Small intestine (tissue), 7 donors: Measurements from ENCODE around the gene HAP1. TPM values are rescaled to one million over a fixed set of nuclear protein-coding genes. Genes with fewer than 3 reads are reported as not detected.
A peak's percentile ranks its signal among the peaks of the same experiment; 100 is the strongest.
"Not testable (repeated sequence)": the region's sequence is repeated elsewhere in the genome, so short reads cannot be mapped to it uniquely, and the experiment has no call there.

ENCODE experiments used
- DNase-seq, 2 donors: peaks; one replicate each; pipeline versions ENCODE4 v3.0.0 to v3.0.0-alpha.2; 2013
- FAIRE-seq: peaks from 2 replicates; lab custom pipeline; 2012; peaks lifted over from hg19 to GRCh38; lab: Jason Lieb, UNC
- H3K27ac ChIP-seq, 3 donors: one replicate each; pipeline ENCODE4 v1.5.1; 2013; ENCODE audit warnings: low read length in 2 of 3, mild to moderate bottlenecking in 2 of 3, control low read depth in 1 of 3, inconsistent platforms in 1 of 3, low read depth in 1 of 3, moderate library complexity in 1 of 3
- H3K27me3 ChIP-seq, 3 donors: one replicate each; pipeline ENCODE4 v1.6.1; 2013; ENCODE audit warnings: low read length in 3 of 3, inconsistent platforms in 1 of 3; ENCODE audit not compliant: control insufficient read depth in 3 of 3, insufficient read depth in 3 of 3
- H3K36me3 ChIP-seq, 3 donors: one replicate each; pipeline ENCODE4 v1.6.1; 2013; ENCODE audit warnings: low read length in 3 of 3, inconsistent platforms in 1 of 3, low read depth in 1 of 3, mild to moderate bottlenecking in 1 of 3, moderate library complexity in 1 of 3; ENCODE audit not compliant: control insufficient read depth in 3 of 3, insufficient read depth in 2 of 3
- H3K4me1 ChIP-seq, 3 donors: one replicate each; pipeline ENCODE4 v1.6.1; 2013; ENCODE audit warnings: low read length in 2 of 3, inconsistent platforms in 1 of 3, low read depth in 1 of 3, mild to moderate bottlenecking in 1 of 3, moderate library complexity in 1 of 3; ENCODE audit not compliant: control insufficient read depth in 3 of 3, insufficient read depth in 2 of 3
- H3K4me3 ChIP-seq, 3 donors: one replicate each; pipeline ENCODE4 v1.5.1; 2013; ENCODE audit warnings: low read length in 3 of 3, control low read depth in 1 of 3, inconsistent platforms in 1 of 3, low read depth in 1 of 3, mild to moderate bottlenecking in 1 of 3, moderate library complexity in 1 of 3
- H3K9me3 ChIP-seq, 2 donors: one replicate each; pipeline ENCODE4 v1.6.1; 2013; ENCODE audit warnings: low read depth in 1 of 2, low read length in 1 of 2; ENCODE audit not compliant: control insufficient read depth in 2 of 2, insufficient read depth in 1 of 2
- WGBS, 3 donors: extraction: QIAGEN DNeasy Blood & Tissue Kit; methylation state at CpG; one replicate each; pipeline ENCODE4 v1.1.7; 2013; 5-methylcytosine and 5-hydroxymethylcytosine counted together
- polyA plus RNA-seq, 4 donors: library from polyadenylated mRNA; stranded (reverse) in 3 of 4; unstranded in 1 of 4; fragments of 200-250 nt in 3 of 4; fragments of 120-200 nt in 1 of 4; gene quantifications; one replicate each; pipeline versions ENCODE4 v1.2.1 to v1.2.3, GENCODE V29; 2013
- donor health status: healthy with polysubstance abuse.
- donor health status: control.
- donor health status: control.
- donor health status: Bipolar disorder and iron deficiency.
- donor health status: healthy.

The HAP1 gene
- polyA plus RNA-seq, 4 donors, result 0.21 to 0.40 (median 0.25) TPM

- Histone ChIP-seq H3K9me3 (no peaks in the 10 kb centered on the region), H3K4me3 (no peak overlapping the region), H3K4me1 (peaks cover 0 to 17% (median 5%) of the 10 kb centered on the region in 3 donors), H3K27me3 (no peaks in the 10 kb centered on the region), H3K27ac (peak overlapping the region in 1 of 3 donors; percentile 81), H3K36me3 (no peaks in the 10 kb centered on the region)
- DNase-seq (no peak), FAIRE-seq (no peak)
- 81 to 88% (median 84%) methylated on average over 5 of the region's 5 CpGs for WGBS, 3 donors
These were observed 54.6 kb downstream of the HAP1 start for GRCh38 chr17:41679740-41680425.

DNA sequence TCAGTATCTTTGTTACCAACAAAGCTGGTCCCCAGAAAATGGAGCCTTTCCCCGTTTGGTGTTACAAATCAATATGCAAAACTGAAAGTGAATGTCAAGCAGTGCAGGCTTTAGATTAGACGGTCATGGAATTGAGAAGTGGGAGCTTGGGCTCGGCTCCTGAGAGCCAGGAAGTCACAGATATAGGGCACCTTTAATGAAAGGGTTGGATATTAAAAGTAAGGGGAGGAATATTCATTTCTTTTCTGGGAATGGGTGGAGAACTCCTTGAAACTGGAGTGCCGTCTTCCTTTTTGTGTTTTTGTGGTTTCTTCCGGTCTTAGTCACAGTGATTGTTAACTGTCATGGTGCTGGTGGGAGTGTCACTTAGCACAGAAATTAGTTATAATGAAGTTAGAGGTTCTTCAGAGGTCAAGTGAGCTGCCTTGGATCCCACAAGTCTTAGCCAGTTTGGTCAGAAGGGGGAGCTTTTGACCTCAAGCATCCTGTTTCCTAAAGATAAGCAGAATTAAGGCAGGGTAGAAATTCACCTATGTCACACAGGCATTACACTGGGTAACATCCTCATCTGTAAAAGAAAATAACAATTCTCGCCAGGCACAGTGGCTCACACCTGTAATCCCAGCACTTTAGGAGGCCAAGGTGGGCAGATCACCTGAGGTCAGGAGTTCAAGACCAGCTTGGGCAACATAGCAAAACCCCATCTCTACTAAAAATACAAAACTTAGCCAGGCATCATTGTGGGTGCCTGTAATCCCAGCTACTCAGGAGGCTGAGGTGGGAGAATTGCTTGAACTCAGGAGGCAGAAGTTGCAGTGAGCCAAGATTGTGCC, 55.3 kb downstream of the HAP1 start:
- H3K27ac ChIP-seq, result peak overlapping the region; percentile 29 to 81 (median 75)
- H3K36me3 ChIP-seq, result no peaks in the 10 kb centered on the region
- no peaks in the 10 kb centered on the region for H3K27me3 ChIP-seq
- no peaks in the 10 kb centered on the region for H3K9me3 ChIP-seq
- no peak for FAIRE-seq
- H3K4me3 ChIP-seq, result peak overlapping the region in 2 of 3 donors; percentile 2 to 24
- DNase-seq, result peak; percentile 62 to 64
- H3K4me1 ChIP-seq, result peaks cover 0 to 20% (median 5%) of the 10 kb centered on the region in 3 donors
- 12 to 14% (median 13%) methylated on average over 6 of the region's 6 CpGs for WGBS, 3 donors

- H3K36me3 ChIP-seq, result no peaks in the 10 kb centered on the region
- no peaks in the 10 kb centered on the region for H3K27me3 ChIP-seq
- H3K9me3 ChIP-seq, result no peaks in the 10 kb centered on the region
- FAIRE-seq, result no peak
- H3K4me1 ChIP-seq, result peaks cover 0 to 20% (median 5%) of the 10 kb centered on the region in 3 donors
- peak overlapping the region; percentile 29 to 81 (median 75) for H3K27ac ChIP-seq
- H3K4me3 ChIP-seq, result peak overlapping the region in 2 of 3 donors; percentile 2 to 24
- 76 to 86% (median 80%) methylated on average over 2 of the region's 2 CpGs for WGBS, 3 donors
- no peak for DNase-seq
These were observed 56.0 kb downstream of the HAP1 start for GRCh38 chr17:41678411-41678906.

- Histone ChIP-seq H3K4me1 (peaks cover 0 to 20% (median 5%) of the 10 kb centered on the region in 3 donors), H3K9me3 (no peaks in the 10 kb centered on the region), H3K27me3 (no peaks in the 10 kb centered on the region), H3K27ac (no peak overlapping the region), H3K36me3 (no peaks in the 10 kb centered on the region), H3K4me3 (no peak overlapping the region)
- FAIRE-seq (no peak), DNase-seq (no peak)
- 22 to 64% (median 37%) methylated on average over 3 of the region's 3 CpGs for WGBS, 3 donors
These were observed 58.4 kb downstream of the HAP1 start for GRCh38 chr17:41676058-41676419.

- not testable (repeated sequence) for DNase-seq, FAIRE-seq, H3K9me3 ChIP-seq, H3K27ac ChIP-seq, H3K36me3 ChIP-seq, H3K27me3 ChIP-seq, H3K4me3 ChIP-seq
- H3K4me1 ChIP-seq, result peaks cover 0 to 20% (median 5%) of the 10 kb centered on the region in 3 donors
- WGBS, 3 donors, result 50 to 73% (median 64%) methylated on average over 7 of the region's 7 CpGs
These were observed 59.0 kb downstream of the HAP1 start for GRCh38 chr17:41675157-41676057.

Other genes with a start within 250 kb of the HAP1 start
- under 1 TPM in 1 of 4 donors, not detected in 3; 0.04 TPM for gene KRT36, start 244.7 kb downstream of the HAP1 start, polyA plus RNA-seq
- gene KRT13, start 229.0 kb downstream of the HAP1 start, polyA plus RNA-seq, result 10 to 100 TPM in 3 of 4 donors, under 1 TPM in 1; 0.37 to 37.6 (median 18.2) TPM
- 10 to 100 TPM in 2 of 4 donors, 1 to 10 TPM in 1, under 1 TPM in 1; 0.62 to 18.9 (median 6.6) TPM for gene KRT15, start 215.8 kb downstream of the HAP1 start, polyA plus RNA-seq
- gene KRT19, start 206.3 kb downstream of the HAP1 start, polyA plus RNA-seq, result 1,000 to 10,000 TPM in 3 of 4 donors, 10 to 100 TPM in 1; 83.2 to 1,607 (median 1,272) TPM
- gene KRT9, start 162.6 kb downstream of the HAP1 start, polyA plus RNA-seq, result under 1 TPM in 1 of 4 donors, not detected in 3; 0.15 TPM
- gene KRT14, start 147.7 kb downstream of the HAP1 start, polyA plus RNA-seq, result 1 to 10 TPM in 2 of 4 donors, under 1 TPM in 1, not detected in 1; 0.33 to 2.2 (median 1.1) TPM
- under 1 TPM in 1 of 4 donors, not detected in 3; 0.25 TPM for gene KRT16, start 121.9 kb downstream of the HAP1 start, polyA plus RNA-seq
- 1 to 10 TPM in 2 of 4 donors, under 1 TPM in 1, not detected in 1; 0.65 to 2.4 (median 1.8) TPM for gene KRT17, start 110.1 kb downstream of the HAP1 start, polyA plus RNA-seq
- gene EIF1, start 45.8 kb downstream of the HAP1 start, polyA plus RNA-seq, result 100 to 1,000 TPM; 328 to 770 (median 618) TPM
- 1 to 10 TPM in 1 of 4 donors, not detected in 3; 1.9 TPM for gene GAST, start 22.3 kb downstream of the HAP1 start, polyA plus RNA-seq
- gene JUP, start 52.1 kb upstream of the HAP1 start, polyA plus RNA-seq, result 100 to 1,000 TPM; 122 to 316 (median 270) TPM
- gene P3H4, start 77.3 kb upstream of the HAP1 start, polyA plus RNA-seq, result 10 to 100 TPM in 2 of 4 donors, 1 to 10 TPM in 2; 6.5 to 19.1 (median 11.2) TPM
- 10 to 100 TPM in 2 of 4 donors, 1 to 10 TPM in 1, under 1 TPM in 1; 0.67 to 39.7 (median 8.7) TPM for gene FKBP10, start 78.4 kb upstream of the HAP1 start, polyA plus RNA-seq
- gene NT5C3B, start 101.6 kb upstream of the HAP1 start, polyA plus RNA-seq, result 10 to 100 TPM; 10.5 to 36.0 (median 27.9) TPM
- gene KLHL10, start 103.2 kb upstream of the HAP1 start, polyA plus RNA-seq, result under 1 TPM in 1 of 4 donors, not detected in 3; 0.15 TPM
- 1 to 10 TPM in 2 of 4 donors, not detected in 2; 1.7 to 5.1 TPM for gene KLHL11, start 130.8 kb upstream of the HAP1 start, polyA plus RNA-seq
- 10 to 100 TPM; 44.0 to 84.9 (median 54.4) TPM for gene ACLY, start 184.3 kb upstream of the HAP1 start, polyA plus RNA-seq
- under 1 TPM in 2 of 4 donors, not detected in 2; 0.28 to 0.50 TPM for gene ODAD4, start 196.0 kb upstream of the HAP1 start, polyA plus RNA-seq
- gene CNP, start 232.2 kb upstream of the HAP1 start, polyA plus RNA-seq, result 10 to 100 TPM; 13.2 to 38.9 (median 28.4) TPM